ENCODE results near the gene LRP1.
"Not testable (repeated sequence)": the region's sequence is repeated elsewhere in the genome, so short reads cannot be mapped to it uniquely, and the experiment has no call there.

The LRP1 gene

GRCh38 chr12:57119294-57120085 lies 8.8 kb upstream of the LRP1 start:
- no peaks in the 10 kb centered on the region for H3F3A ChIP-seq (ENCODE audit: control insufficient read depth, insufficient read depth)
- TF ChIP-seq CTCF (IDR thresholded peaks at IDR 0.05; ENCODE audit: low read depth, low read length, poor library complexity, severe bottlenecking) (no peak), EZH2phosphoT487 (IDR thresholded peaks at IDR 0.05; ENCODE audit: borderline replicate concordance, low read length) (no peak)
- H3K27ac ChIP-seq (ENCODE audit: low read depth, low read length) = 0 out of 2 replicates have a peak overlapping the region, but pooled peaks have one; percentile 10
- H3K27me3 ChIP-seq (ENCODE audit: control insufficient read depth, low read length) = peaks cover 1% of the 10 kb centered on the region
- no peaks in the 10 kb centered on the region for H4K20me1 ChIP-seq (ENCODE audit: control insufficient read depth, insufficient read depth, low read depth, low read length)
- peaks cover 21% of the 10 kb centered on the region for H3K4me1 ChIP-seq (ENCODE audit: control insufficient read depth, low read length)
- no peaks in the 10 kb centered on the region for H3K36me3 ChIP-seq (ENCODE audit: control insufficient read depth, low read length)
- H3K4me3 ChIP-seq (ENCODE audit: low read length) = peak overlapping the region; percentile 37
- H3K4me2 ChIP-seq (ENCODE audit: low read length) = peak overlapping the region; percentile 46
- H3K9me3 ChIP-seq (ENCODE audit: control insufficient read depth, insufficient read depth, low read length) = peaks cover 7% of the 10 kb centered on the region; the same call in 1 of the 2 replicates
- H3K9me2 ChIP-seq (replicated peaks; ENCODE audit: control insufficient read depth, low read length) = no peaks in the 10 kb centered on the region
- H3K79me2 ChIP-seq (ENCODE audit: control insufficient read depth, low read length) = no peaks in the 10 kb centered on the region

GRCh38 chr12:57120718-57121117 lies 7.6 kb upstream of the LRP1 start:
- H3K9me3 ChIP-seq (ENCODE audit: control insufficient read depth, insufficient read depth, low read length); H3K4me3 ChIP-seq (ENCODE audit: low read length); H3K9me2 ChIP-seq (replicated peaks; ENCODE audit: control insufficient read depth, low read length): not testable (repeated sequence)

GRCh38 chr12:57123813-57124212 lies 4.5 kb upstream of the LRP1 start:
- no peaks in the 10 kb centered on the region for H4K20me1 ChIP-seq (ENCODE audit: control insufficient read depth, insufficient read depth, low read depth, low read length)
- H3F3A ChIP-seq (ENCODE audit: control insufficient read depth, insufficient read depth) = no peaks in the 10 kb centered on the region
- peaks cover 25% of the 10 kb centered on the region for H3K27me3 ChIP-seq (ENCODE audit: control insufficient read depth, low read length)
- H3K36me3 ChIP-seq (ENCODE audit: control insufficient read depth, low read length) = no peaks in the 10 kb centered on the region
- no peak for TF ChIP-seq EZH2phosphoT487 (IDR thresholded peaks at IDR 0.05; ENCODE audit: borderline replicate concordance, low read length)
- H3K27ac ChIP-seq (ENCODE audit: low read depth, low read length) = no peak overlapping the region
- no peaks in the 10 kb centered on the region for H3K79me2 ChIP-seq (ENCODE audit: control insufficient read depth, low read length)
- H3K9me2 ChIP-seq (replicated peaks; ENCODE audit: control insufficient read depth, low read length) = no peaks in the 10 kb centered on the region
- no peak overlapping the region for H3K4me2 ChIP-seq (ENCODE audit: low read length)
- no peak overlapping the region for H3K4me3 ChIP-seq (ENCODE audit: low read length)
- H3K4me1 ChIP-seq (ENCODE audit: control insufficient read depth, low read length) = peaks cover 32% of the 10 kb centered on the region
- H3K9me3 ChIP-seq (ENCODE audit: control insufficient read depth, insufficient read depth, low read length) = peaks cover 7% of the 10 kb centered on the region; the same call in 1 of the 2 replicates

More at GRCh38 chr12:57120718-57121117, 7.6 kb upstream of the LRP1 start:
- H3F3A ChIP-seq (ENCODE audit: control insufficient read depth, insufficient read depth); H3K4me2 ChIP-seq (ENCODE audit: low read length); H3K27me3 ChIP-seq (ENCODE audit: control insufficient read depth, low read length); H3K79me2 ChIP-seq (ENCODE audit: control insufficient read depth, low read length); H3K36me3 ChIP-seq (ENCODE audit: control insufficient read depth, low read length); H3K27ac ChIP-seq (ENCODE audit: low read depth, low read length); H4K20me1 ChIP-seq (ENCODE audit: control insufficient read depth, insufficient read depth, low read depth, low read length): not testable (repeated sequence)
- peaks cover 23% of the 10 kb centered on the region for H3K4me1 ChIP-seq (ENCODE audit: control insufficient read depth, low read length)

GRCh38 chr12:57124261-57124877 lies 3.9 kb upstream of the LRP1 start:
- peaks cover 7% of the 10 kb centered on the region; the same call in 1 of the 2 replicates for H3K9me3 ChIP-seq (ENCODE audit: control insufficient read depth, insufficient read depth, low read length)
- peak; percentile 89 for TF ChIP-seq CTCF (IDR thresholded peaks at IDR 0.05; ENCODE audit: low read depth, low read length, poor library complexity, severe bottlenecking)
- no peak for TF ChIP-seq EZH2phosphoT487 (IDR thresholded peaks at IDR 0.05; ENCODE audit: borderline replicate concordance, low read length)
- no peak overlapping the region for H3K27ac ChIP-seq (ENCODE audit: low read depth, low read length)
- no peaks in the 10 kb centered on the region for H3K36me3 ChIP-seq (ENCODE audit: control insufficient read depth, low read length)
- no peak overlapping the region for H3K4me3 ChIP-seq (ENCODE audit: low read length)
- H4K20me1 ChIP-seq (ENCODE audit: control insufficient read depth, insufficient read depth, low read depth, low read length) = no peaks in the 10 kb centered on the region
- H3K4me2 ChIP-seq (ENCODE audit: low read length) = no peak overlapping the region
- H3K9me2 ChIP-seq (replicated peaks; ENCODE audit: control insufficient read depth, low read length) = no peaks in the 10 kb centered on the region
- H3F3A ChIP-seq (ENCODE audit: control insufficient read depth, insufficient read depth) = no peaks in the 10 kb centered on the region
- H3K27me3 ChIP-seq (ENCODE audit: control insufficient read depth, low read length) = peaks cover 31% of the 10 kb centered on the region
- H3K4me1 ChIP-seq (ENCODE audit: control insufficient read depth, low read length) = peaks cover 29% of the 10 kb centered on the region
- H3K79me2 ChIP-seq (ENCODE audit: control insufficient read depth, low read length) = no peaks in the 10 kb centered on the region

All from DOHH2 (cell line).